Parathyroid adenoma (tissue), 2 donors: ENCODE data around the gene CORO2A.

Source experiments
- H2AFZ ChIP-seq: fragments of 300-600 bp; sonication (generic); one replicate; pipeline ENCODE4 v1.7.0; 2017; ENCODE audit warnings: antibody characterized with exemption, mild to moderate bottlenecking
- H3K27ac ChIP-seq: fragments of 300-600 bp; sonication (generic); one replicate; pipeline ENCODE4 v1.7.0; 2017
- H3K27me3 ChIP-seq: fragments of 300-600 bp; sonication (generic); one replicate; pipeline ENCODE4 v1.7.0; 2017; ENCODE audit warnings: low read length; ENCODE audit not compliant: control insufficient read depth, insufficient read depth
- H3K36me3 ChIP-seq: fragments of 300-600 bp; sonication (generic); one replicate; pipeline ENCODE4 v1.7.0; 2017; ENCODE audit warnings: low read length; ENCODE audit not compliant: control insufficient read depth, insufficient read depth
- H3K4me1 ChIP-seq: fragments of 300-600 bp; sonication (generic); one replicate; pipeline ENCODE4 v1.7.0; 2017; ENCODE audit warnings: control low read depth
- H3K4me2 ChIP-seq: fragments of 300-600 bp; sonication (generic); one replicate; pipeline ENCODE4 v1.7.0; 2017; ENCODE audit warnings: low read length
- H3K4me3 ChIP-seq: fragments of 300-600 bp; sonication (generic); one replicate; pipeline ENCODE4 v1.7.0; 2017; ENCODE audit warnings: low read depth, low read length
- H3K79me2 ChIP-seq: fragments of 300-600 bp; sonication (generic); one replicate; pipeline ENCODE4 v1.7.0; 2017; ENCODE audit warnings: control low read depth
- H3K9ac ChIP-seq: fragments of 300-600 bp; sonication (generic); one replicate; pipeline ENCODE4 v1.7.0; 2017; ENCODE audit warnings: mild to moderate bottlenecking
- H3K9me3 ChIP-seq: fragments of 300-600 bp; sonication (generic); one replicate; pipeline ENCODE4 v1.7.0; 2017; ENCODE audit warnings: low read length; ENCODE audit not compliant: control insufficient read depth
- CTCF ChIP-seq: fragments of 300-600 bp; sonication (generic); IDR thresholded peaks from one replicate; pipeline ENCODE4 v1.7.0; 2017; ENCODE audit warnings: antibody characterized with exemption, mild to moderate bottlenecking
- donor health status: primary hyperparathyroidism.

CORO2A gene

GRCh38 chr9:98071737-98072136, 120.7 kb downstream of the CORO2A start:
- H3K36me3 ChIP-seq: no peaks in the 10 kb centered on the region
- H3K4me3 ChIP-seq: no peak overlapping the region
- H3K27me3 ChIP-seq: no peaks in the 10 kb centered on the region
- no peak for TF ChIP-seq CTCF
- no peak overlapping the region for H3K4me2 ChIP-seq
- no peak overlapping the region for H3K27ac ChIP-seq
- H3K4me1 ChIP-seq: no peaks in the 10 kb centered on the region
- no peaks in the 10 kb centered on the region for H3K9me3 ChIP-seq
- no peak overlapping the region for H3K9ac ChIP-seq
- no peak overlapping the region for H2AFZ ChIP-seq
- H3K79me2 ChIP-seq: no peaks in the 10 kb centered on the region
